Left ventricle myocardium inferior (tissue), 1 donor: Measurements from ENCODE around the gene COX10. TPM values are rescaled to one million over a fixed set of nuclear protein-coding genes. Genes with fewer than 3 reads are reported as not detected.

Experiments used
- DNase-seq: peaks from one replicate; pipeline ENCODE4 v3.0.0-alpha.2; 2020
- H3K27ac ChIP-seq: fragments of 200-600 bp; replicated peaks from 2 replicates; pipeline ENCODE4 v1.8.0; 2021
- H3K27me3 ChIP-seq: fragments of 200-600 bp; 2 replicates; pipeline ENCODE4 v1.8.0; 2021; ENCODE audit warnings: low read depth
- H3K36me3 ChIP-seq: fragments of 200-600 bp; 2 replicates; pipeline ENCODE4 v1.8.0; 2021
- H3K4me1 ChIP-seq: fragments of 200-600 bp; 2 replicates; pipeline ENCODE4 v1.8.0; 2021
- H3K4me3 ChIP-seq: fragments of 200-600 bp; 2 replicates; pipeline ENCODE4 v1.8.0; 2021; ENCODE audit warnings: mild to moderate bottlenecking, moderate library complexity
- H3K9me3 ChIP-seq: fragments of 200-600 bp; replicated peaks from 2 replicates; pipeline ENCODE4 v1.8.0; 2021
- intact Hi-C: fragments of 100-400 bp; cut with micrococcal nuclease; formaldehyde crosslinking; loops from one replicate; pipeline ENCODE4 v1.11.0; 2022
- total RNA-seq: library from RNA; stranded (reverse); fragmentation: NEBNext Ultra II Directional; extraction: Animal tissue kit (Norgen Biotek cat#: 25700); gene quantifications from one replicate; pipeline ENCODE4 v1.2.1, GENCODE V29; 2021
- TF ChIP-seq, protein P1 (sequence below): fragments of 200-600 bp; IDR thresholded peaks from 2 replicates; pipeline ENCODE4 v1.8.0; 2021; ENCODE audit warnings: antibody characterized with exemption, mild to moderate bottlenecking, borderline replicate concordance
- donor health status: DM: no; HTN: yes; CAD: no; lungs with severe emphysema.

The COX10 gene
- total RNA-seq, 1 donor from 2014 or later, result 46.3 TPM

DNA sequence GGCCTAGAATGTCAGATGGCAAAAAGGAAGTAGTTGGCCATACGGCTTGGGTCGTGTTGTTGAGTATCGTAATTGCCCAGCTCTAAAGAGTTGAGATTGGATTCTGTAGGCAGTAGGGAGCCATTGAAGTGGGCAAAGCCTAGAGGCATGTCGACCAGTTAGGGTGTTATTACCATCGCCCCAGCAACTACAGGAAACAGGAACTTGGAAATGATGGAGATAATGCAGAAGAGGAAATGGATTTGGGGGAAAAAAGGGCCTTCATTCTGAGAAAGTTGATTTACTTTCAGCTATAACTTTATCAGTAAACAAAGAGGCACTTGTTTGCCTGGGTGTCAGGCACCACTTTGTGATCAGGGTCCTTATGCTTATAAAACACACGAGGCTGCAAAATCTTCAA, 52.6 kb downstream of the COX10 start:
- no peak overlapping the region for H3K4me3 ChIP-seq
- H3K4me1 ChIP-seq, result peaks cover 32% of the 10 kb centered on the region
- H3K36me3 ChIP-seq, result no peaks in the 10 kb centered on the region
- no peak overlapping the region for H3K27ac ChIP-seq
- TF ChIP-seq, protein P1, sequence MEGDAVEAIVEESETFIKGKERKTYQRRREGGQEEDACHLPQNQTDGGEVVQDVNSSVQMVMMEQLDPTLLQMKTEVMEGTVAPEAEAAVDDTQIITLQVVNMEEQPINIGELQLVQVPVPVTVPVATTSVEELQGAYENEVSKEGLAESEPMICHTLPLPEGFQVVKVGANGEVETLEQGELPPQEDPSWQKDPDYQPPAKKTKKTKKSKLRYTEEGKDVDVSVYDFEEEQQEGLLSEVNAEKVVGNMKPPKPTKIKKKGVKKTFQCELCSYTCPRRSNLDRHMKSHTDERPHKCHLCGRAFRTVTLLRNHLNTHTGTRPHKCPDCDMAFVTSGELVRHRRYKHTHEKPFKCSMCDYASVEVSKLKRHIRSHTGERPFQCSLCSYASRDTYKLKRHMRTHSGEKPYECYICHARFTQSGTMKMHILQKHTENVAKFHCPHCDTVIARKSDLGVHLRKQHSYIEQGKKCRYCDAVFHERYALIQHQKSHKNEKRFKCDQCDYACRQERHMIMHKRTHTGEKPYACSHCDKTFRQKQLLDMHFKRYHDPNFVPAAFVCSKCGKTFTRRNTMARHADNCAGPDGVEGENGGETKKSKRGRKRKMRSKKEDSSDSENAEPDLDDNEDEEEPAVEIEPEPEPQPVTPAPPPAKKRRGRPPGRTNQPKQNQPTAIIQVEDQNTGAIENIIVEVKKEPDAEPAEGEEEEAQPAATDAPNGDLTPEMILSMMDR, result no peak
- H3K9me3 ChIP-seq, result no peaks in the 10 kb centered on the region
- no peak for DNase-seq
- intact Hi-C loops, result no loop called here
- H3K27me3 ChIP-seq, result no peaks in the 10 kb centered on the region

DNA sequence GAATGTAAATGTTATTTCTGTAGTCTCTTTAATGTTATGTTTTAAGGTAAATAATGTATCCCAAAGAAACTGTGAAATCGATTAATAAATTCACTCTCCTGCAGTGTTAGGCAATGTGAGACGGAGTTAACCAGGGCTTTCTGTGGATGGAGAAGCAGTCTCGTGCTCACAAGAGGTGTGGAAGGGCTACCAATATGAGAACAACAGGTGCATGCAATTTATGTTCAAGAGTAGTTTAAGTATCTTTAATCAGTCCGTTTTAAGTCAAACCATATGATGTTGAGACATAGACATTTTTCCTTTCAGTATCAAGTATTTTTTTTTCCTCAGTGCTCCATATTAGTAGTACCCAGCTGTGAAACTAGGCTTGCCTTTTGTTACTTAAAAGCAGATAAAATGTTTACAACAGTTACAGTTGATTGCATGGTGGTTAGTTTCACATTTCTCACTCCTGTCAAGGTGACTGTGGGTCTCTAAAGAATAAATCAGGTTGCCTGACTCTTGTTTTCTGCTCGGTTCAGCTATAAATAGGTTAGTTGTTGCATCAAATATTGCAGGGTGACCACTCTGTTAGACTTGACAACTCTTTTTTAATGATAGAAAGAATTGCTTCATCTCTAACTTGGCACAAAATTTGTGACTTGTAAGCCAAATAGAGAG, 54.4 kb downstream of the COX10 start:
- no peak overlapping the region for H3K4me3 ChIP-seq
- no peaks in the 10 kb centered on the region for H3K9me3 ChIP-seq
- H3K4me1 ChIP-seq, result peaks cover 32% of the 10 kb centered on the region
- no peak for DNase-seq
- TF ChIP-seq, protein P1, result no peak
- H3K36me3 ChIP-seq, result no peaks in the 10 kb centered on the region
- no peak overlapping the region for H3K27ac ChIP-seq
- intact Hi-C loops, result no loop called here
- no peaks in the 10 kb centered on the region for H3K27me3 ChIP-seq

DNA sequence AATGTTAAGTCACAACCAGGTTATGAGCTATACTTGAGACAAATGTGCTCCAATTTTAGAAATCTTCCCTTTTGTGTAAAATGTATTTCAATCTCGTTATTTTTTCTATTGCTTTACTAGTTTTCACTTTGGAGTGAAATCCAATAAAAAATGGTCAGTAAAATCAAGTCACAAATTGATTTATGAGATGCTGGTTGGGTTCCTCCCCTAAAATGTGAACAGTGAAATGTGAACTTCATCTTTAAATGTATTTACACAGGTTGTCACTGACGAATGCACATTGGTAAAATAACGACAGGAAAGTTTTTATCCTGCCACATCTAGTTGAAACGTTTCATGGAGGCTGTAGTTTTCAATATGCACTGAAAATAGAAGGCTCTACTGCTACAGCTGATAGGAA, 55.5 kb downstream of the COX10 start:
- Histone ChIP-seq H3K4me3 (no peak overlapping the region), H3K9me3 (no peaks in the 10 kb centered on the region), H3K4me1 (peaks cover 32% of the 10 kb centered on the region), H3K36me3 (no peaks in the 10 kb centered on the region), H3K27me3 (no peaks in the 10 kb centered on the region), H3K27ac (no peak overlapping the region)
- DNase-seq, result no peak
- TF ChIP-seq, protein P1, result no peak
- intact Hi-C loops, result no loop called here

DNA sequence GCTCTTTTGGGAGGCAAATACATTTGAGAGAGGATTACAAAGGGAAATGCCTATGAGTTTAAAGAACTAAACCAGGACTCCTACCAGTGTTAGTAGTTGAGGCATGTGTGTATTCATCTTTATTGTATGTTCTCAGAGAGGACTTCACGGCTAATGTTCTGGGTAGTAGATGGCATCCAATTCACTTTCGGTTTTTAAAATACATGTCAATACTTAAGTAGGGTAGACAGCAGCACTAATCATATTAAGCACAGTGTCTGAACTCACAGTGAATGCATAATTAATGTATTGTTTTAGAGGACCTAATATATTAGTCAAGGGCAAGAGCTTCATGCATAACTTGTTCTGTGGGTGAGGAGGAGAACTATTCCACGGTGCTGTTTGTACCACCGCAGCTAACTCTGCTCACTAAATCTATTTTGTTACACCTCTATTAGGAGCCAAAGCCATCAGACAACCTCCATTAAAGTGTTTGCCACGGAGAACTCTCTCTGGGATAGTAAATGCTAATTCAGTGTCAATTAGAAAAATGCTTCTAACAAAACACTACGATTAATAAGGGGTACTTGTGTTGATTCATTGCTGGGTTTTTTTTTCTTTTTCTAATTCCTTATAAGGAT, 56.3 kb downstream of the COX10 start:
- no peaks in the 10 kb centered on the region for H3K27me3 ChIP-seq
- H3K9me3 ChIP-seq, result no peaks in the 10 kb centered on the region
- intact Hi-C loops, result no loop called here
- H3K36me3 ChIP-seq, result no peaks in the 10 kb centered on the region
- TF ChIP-seq, protein P1, result no peak
- DNase-seq, result no peak
- H3K27ac ChIP-seq, result no peak overlapping the region
- no peak overlapping the region for H3K4me3 ChIP-seq
- H3K4me1 ChIP-seq, result peaks cover 32% of the 10 kb centered on the region

DNA sequence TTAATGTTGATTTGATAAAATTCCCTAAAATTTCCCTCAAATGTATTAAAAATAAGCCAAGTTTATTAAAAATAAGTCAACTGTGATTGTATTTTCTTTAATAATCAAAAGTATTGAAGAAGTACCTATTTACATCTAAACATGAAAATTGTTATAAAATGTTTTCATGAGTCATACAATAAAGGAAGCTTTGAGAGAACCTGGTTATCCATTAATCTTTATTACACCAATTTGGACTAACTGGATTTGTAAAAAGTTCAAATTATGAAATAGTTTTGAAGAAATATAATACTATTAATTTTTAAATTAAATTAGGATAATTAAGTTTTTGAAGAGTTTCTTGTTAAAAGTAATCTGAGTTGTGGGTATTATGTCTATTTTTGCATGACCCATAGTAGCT, 63.8 kb downstream of the COX10 start:
- intact Hi-C loops, result no loop called here
- TF ChIP-seq, protein P1, result no peak

More for the DNA sequence above, 63.8 kb downstream of the COX10 start:
- H3K4me1 ChIP-seq, result peaks cover 12% of the 10 kb centered on the region
- no peak overlapping the region for H3K4me3 ChIP-seq
- no peak overlapping the region for H3K27ac ChIP-seq
- no peak for DNase-seq
- no peaks in the 10 kb centered on the region for H3K27me3 ChIP-seq
- H3K36me3 ChIP-seq, result no peaks in the 10 kb centered on the region
- no peaks in the 10 kb centered on the region for H3K9me3 ChIP-seq
